HG03521 (cell line): ENCODE results near the gene MRPS16.

Experiments used
- ATAC-seq: cut with Tn5 transposase; IDR thresholded peaks from one replicate; pipeline ENCODE4 v1.9.1; 2021; ENCODE audit warnings: mild to moderate bottlenecking, moderate library complexity; ENCODE audit not compliant: unreplicated experiment

The MRPS16 gene

GRCh38 chr10:73205081-73205480 lies 47.4 kb downstream of the MRPS16 start:
- ATAC-seq = no peak
